Kidney (tissue), 14 donors: ENCODE measurements around the gene VEGFC. TPM values are rescaled to one million over a fixed set of nuclear protein-coding genes. Genes with fewer than 3 reads are reported as not detected.

Source experiments
- DNase-seq, 5 donors: peaks; one replicate each; pipeline ENCODE4 v3.0.0-alpha.2; 2013 to 2020
- FAIRE-seq: peaks from 2 replicates; lab custom pipeline; 2012; peaks lifted over from hg19 to GRCh38; lab: Jason Lieb, UNC
- H3K27ac ChIP-seq, 2 donors: one replicate each; pipeline ENCODE4 v1.7.0; 2013; ENCODE audit warnings: low read depth in 2 of 2, low read length in 2 of 2, inconsistent platforms in 1 of 2
- H3K27me3 ChIP-seq: one replicate; pipeline ENCODE4 v1.7.1; 2013; ENCODE audit warnings: low read length, inconsistent platforms; ENCODE audit not compliant: control insufficient read depth, insufficient read depth
- H3K36me3 ChIP-seq, 3 donors: one replicate each; pipeline versions ENCODE4 v1.7.0 to v1.7.1; 2013; ENCODE audit warnings: low read length in 3 of 3, control low read depth in 1 of 3, inconsistent platforms in 1 of 3; ENCODE audit not compliant: insufficient read depth in 3 of 3, control insufficient read depth in 2 of 3
- H3K4me1 ChIP-seq, 3 donors: one replicate each; pipeline versions ENCODE4 v1.7.0 to v1.7.1; 2013; ENCODE audit warnings: low read length in 3 of 3, inconsistent platforms in 1 of 3, low read depth in 1 of 3; ENCODE audit not compliant: control insufficient read depth in 2 of 3, insufficient read depth in 2 of 3
- H3K4me3 ChIP-seq, 3 donors: one replicate each; pipeline versions ENCODE4 v1.7.0 to v1.8.1; 2013; ENCODE audit warnings: low read length in 3 of 3, control low read depth in 1 of 3, inconsistent platforms in 1 of 3
- H3K9ac ChIP-seq, 3 donors: one replicate each; pipeline versions ENCODE4 v1.7.0 to v1.7.1; 2013; ENCODE audit warnings: low read length in 3 of 3, control low read depth in 1 of 3, inconsistent platforms in 1 of 3
- H3K9me3 ChIP-seq, 3 donors: one replicate each; pipeline versions ENCODE4 v1.7.0 to v1.7.1; 2013; ENCODE audit warnings: low read length in 3 of 3, control low read depth in 1 of 3, inconsistent platforms in 1 of 3; ENCODE audit not compliant: control insufficient read depth in 2 of 3, insufficient read depth in 1 of 3
- CTCF ChIP-seq: IDR thresholded peaks from 3 replicates; pipeline ENCODE4 v1.5.1; 2012; ENCODE audit warnings: mild to moderate bottlenecking, moderate library complexity, borderline replicate concordance; ENCODE audit not compliant: insufficient read depth; ENCODE audit errors: extremely low read depth
- intact Hi-C: fragments of 100-400 bp; cut with DNase I; formaldehyde crosslinking; loops from one replicate; pipeline ENCODE4 v1.11.1; 2022
- polyA plus RNA-seq: library from polyadenylated mRNA; stranded (reverse); fragments of 350-450 nt; fragmentation: Illumina TruSeq; extraction: RNeasy Lipid Tissue Mini Kit (QIAGEN cat#74804); gene quantifications from one replicate; pipeline ENCODE4 v1.2.3, GENCODE V29; 2014; ENCODE audit warnings: low read depth, low replicate concordance; ENCODE audit not compliant: insufficient read depth
- total RNA-seq: library from RNA; stranded (reverse); fragmentation: NEBNext Ultra II Directional; extraction: Animal tissue kit (Norgen Biotek cat#: 25700); gene quantifications from one replicate; pipeline ENCODE4 v1.2.1, GENCODE V29; 2021
- donor health status: control.
- donor health status: control.
- donor health status: control.
- donor health status: control.
- donor health status: control.
- donor health status: DM: yes; HTN: yes; CAD: no.
- donor health status: Normal renal cell carcinoma (clear cell type).

Gene VEGFC
- total and polyA plus RNA-seq, 2 donors from 2014 or later: 6.6 to 14.3 TPM

GRCh38 chr4:176798540-176798939 lies 5.8 kb upstream of the VEGFC start:
- Histone ChIP-seq H3K4me3 (no peak overlapping the region), H3K27me3 (no peaks in the 10 kb centered on the region), H3K9me3 (no peaks in the 10 kb centered on the region), H3K36me3 (no peaks in the 10 kb centered on the region), H3K4me1 (no peaks in the 10 kb centered on the region), H3K9ac (no peak overlapping the region), H3K27ac (no peak overlapping the region)
- intact Hi-C loops: no loop called here
- TF ChIP-seq CTCF: no peak
- no peak for DNase-seq
- no peak for FAIRE-seq

- DNase-seq: no peak
- no peak for FAIRE-seq
- no peaks in the 10 kb centered on the region for H3K9me3 ChIP-seq
- H3K9ac ChIP-seq: no peak overlapping the region
- no peaks in the 10 kb centered on the region for H3K4me1 ChIP-seq
- no peak overlapping the region for H3K27ac ChIP-seq
- H3K36me3 ChIP-seq: no peaks in the 10 kb centered on the region
- TF ChIP-seq CTCF: no peak
- intact Hi-C loops: no loop called here
- no peaks in the 10 kb centered on the region for H3K27me3 ChIP-seq
- no peak overlapping the region for H3K4me3 ChIP-seq
Measured at GRCh38 chr4:176795441-176795840, 2.7 kb upstream of the VEGFC start.

GRCh38 chr4:176794651-176795050 lies 1.9 kb upstream of the VEGFC start:
- no peak for DNase-seq
- H3K27ac ChIP-seq: no peak overlapping the region
- intact Hi-C loops: no loop called here
- no peak overlapping the region for H3K4me3 ChIP-seq
- H3K36me3 ChIP-seq: no peaks in the 10 kb centered on the region
- no peaks in the 10 kb centered on the region for H3K9me3 ChIP-seq
- no peak for FAIRE-seq
- TF ChIP-seq CTCF: no peak
- H3K4me1 ChIP-seq: no peaks in the 10 kb centered on the region
- H3K9ac ChIP-seq: no peak overlapping the region
- H3K27me3 ChIP-seq: no peaks in the 10 kb centered on the region

GRCh38 chr4:176794151-176794550 lies 1.4 kb upstream of the VEGFC start:
- Histone ChIP-seq H3K9ac (no peak overlapping the region), H3K27ac (no peak overlapping the region), H3K4me3 (no peak overlapping the region), H3K9me3 (no peaks in the 10 kb centered on the region), H3K27me3 (no peaks in the 10 kb centered on the region), H3K4me1 (no peaks in the 10 kb centered on the region), H3K36me3 (no peaks in the 10 kb centered on the region)
- no peak for FAIRE-seq
- intact Hi-C loops: no loop called here
- TF ChIP-seq CTCF: no peak
- no peak for DNase-seq
